ENCODE results near the gene ITPR1.

ITPR1 gene

DNA sequence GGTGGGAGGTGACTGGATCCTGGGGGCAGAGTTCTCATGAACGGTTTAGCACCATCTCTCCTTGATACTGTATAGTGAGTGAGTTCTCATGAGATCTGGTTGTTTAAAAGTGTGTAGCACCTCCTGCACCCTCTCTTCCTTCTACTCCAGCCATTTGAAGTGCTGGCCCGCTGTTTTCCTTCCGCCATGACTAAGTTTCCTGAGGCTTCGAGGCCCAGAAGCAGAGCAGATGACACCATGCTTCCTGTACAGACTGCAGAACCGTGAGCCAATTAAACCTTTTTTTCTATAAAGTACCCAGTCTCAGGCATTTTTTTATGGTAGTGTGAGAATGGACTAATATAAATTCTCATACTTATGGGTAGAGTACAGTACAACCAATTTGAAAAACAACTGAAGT, 362.5 kb downstream of the ITPR1 start:
- DNase-seq (ENCODE audit: low read depth in 2 of 2), result no peak

DNA sequence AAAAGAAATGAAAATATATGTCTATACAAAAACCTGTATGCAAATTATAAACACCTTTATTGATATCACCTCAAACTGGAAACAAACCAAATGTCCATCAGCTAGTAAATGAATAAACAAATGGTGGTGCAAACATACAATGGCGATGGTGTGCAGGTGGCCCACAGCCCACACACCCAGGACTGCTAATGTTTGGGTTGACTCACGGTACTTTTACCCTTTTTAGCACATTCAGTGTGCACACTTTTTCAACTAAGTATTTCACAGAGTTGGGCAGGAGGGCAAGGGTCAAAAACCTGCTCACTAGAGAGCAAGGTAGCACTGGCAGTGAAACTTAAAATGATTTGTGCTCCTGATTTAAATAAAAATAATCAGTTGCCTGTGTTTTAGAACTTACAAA, 363.0 kb downstream of the ITPR1 start:
- no peak for DNase-seq (ENCODE audit: low read depth in 2 of 2)

DNA sequence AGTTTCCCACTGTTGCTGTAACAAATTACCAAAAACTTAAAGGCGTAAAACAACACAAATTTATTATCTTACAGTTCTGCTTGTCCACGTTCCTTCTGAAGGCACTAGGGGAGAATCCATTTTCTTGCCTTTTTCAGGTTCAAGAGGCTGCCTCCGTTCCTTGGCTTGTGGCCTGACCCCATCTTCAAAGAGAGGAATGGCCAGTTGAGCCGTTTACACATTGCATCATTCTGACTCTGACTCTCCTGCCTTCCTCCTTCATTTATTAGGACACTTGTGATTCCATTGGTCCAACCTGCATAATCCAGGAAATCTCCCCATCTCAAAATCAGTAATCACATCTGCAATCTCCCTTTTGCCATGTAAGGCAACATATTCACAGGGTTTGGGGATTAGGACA, 363.4 kb downstream of the ITPR1 start:
- DNase-seq (ENCODE audit: low read depth in 2 of 2), result no peak

DNA sequence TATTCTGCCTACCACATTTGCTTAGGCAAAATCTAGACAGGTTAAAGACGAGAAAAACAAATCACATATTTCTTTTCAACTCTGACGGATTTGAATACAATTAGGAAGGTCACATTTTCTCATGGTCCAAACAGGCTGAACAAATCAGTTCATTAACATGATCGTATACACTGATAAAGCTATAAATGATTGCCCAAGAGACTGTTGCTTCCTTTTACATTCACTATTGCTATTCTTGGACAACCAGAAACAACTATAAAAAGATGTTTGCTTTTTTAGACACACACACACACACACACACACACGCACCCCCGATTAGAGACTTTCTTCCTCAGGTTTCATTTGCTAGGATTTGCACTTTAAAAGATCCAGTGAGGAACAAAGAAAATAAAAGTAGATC, 363.8 kb downstream of the ITPR1 start:
- no peak for DNase-seq (ENCODE audit: low read depth in 2 of 2)

DNA sequence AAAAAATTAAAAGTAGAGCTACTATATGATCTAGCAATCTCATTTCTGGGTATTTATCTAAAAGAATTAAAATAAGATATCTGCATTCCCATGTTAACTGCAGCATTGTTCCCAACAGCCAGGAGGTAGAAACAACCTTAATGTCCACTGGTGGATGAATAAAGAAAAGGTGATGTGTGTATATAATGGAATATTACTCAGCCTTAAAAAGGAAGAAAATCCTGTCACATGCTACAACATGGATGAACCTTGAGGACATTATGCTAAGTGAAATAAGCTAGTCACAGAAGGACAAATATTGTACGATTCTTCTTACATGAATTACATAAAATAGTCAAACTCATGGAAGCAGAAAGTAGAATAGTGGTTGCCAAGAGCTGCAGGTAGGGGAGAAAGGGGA, 366.6 kb downstream of the ITPR1 start:
- no peak for DNase-seq (ENCODE audit: low read depth in 2 of 2)

DNA sequence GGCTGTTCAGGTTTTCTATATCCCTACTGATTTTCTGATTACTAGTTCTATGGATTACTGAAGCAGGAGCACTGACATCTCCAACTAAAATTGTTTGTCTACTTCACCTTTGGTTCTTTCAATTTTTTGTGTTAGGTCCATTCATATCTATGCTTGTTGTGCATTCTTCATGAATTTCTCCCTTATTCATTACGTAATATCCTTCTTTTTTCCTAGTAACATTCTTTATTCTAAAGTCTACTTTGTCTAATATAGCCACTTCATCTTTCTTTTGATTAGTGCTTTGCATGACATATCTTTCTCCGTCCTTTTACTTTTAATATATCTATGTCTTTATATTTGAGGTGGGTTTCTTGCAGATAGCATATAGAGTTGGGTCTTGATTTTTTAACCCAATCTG, 369.8 kb downstream of the ITPR1 start:
- DNase-seq (ENCODE audit: low read depth in 2 of 2), result no peak

DNA sequence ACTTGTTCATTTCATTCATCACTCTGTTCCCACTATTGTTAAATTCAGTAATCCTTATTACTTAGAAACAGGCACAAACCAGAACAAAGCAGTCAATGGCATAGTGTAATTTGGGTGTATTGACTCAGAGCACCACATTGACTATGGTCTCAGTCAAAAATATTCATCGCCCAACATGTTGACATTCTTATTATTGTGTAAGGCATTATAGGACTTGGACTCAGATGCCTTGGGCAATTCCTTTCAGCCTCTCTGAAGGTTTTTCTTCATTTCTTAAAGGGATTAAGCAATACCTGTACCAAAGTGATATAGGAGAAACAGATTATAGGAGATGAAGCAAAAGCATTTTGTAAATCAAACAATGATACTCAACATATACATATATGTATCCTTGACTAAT, 371.4 kb downstream of the ITPR1 start:
- DNase-seq (ENCODE audit: low read depth in 2 of 2), result no peak

DNA sequence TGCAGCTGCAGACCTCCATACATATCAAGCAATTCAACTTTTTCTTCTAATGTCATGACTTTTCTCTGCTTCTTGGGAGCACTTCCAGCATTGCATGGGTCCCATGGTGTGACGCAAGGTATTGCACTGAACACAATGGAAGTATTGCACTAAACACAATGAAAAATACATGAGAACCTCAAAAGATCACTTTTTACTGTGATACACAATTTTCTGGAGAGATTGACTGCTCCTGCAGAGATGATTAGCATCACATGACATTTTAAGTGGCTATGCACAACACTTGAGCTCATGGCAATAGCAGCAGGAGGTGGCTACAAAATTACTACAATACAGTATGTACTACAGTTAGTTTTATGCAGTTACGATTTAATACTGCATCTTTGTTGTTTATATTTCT, 372.6 kb downstream of the ITPR1 start:
- DNase-seq (ENCODE audit: low read depth in 2 of 2), result no peak

DNA sequence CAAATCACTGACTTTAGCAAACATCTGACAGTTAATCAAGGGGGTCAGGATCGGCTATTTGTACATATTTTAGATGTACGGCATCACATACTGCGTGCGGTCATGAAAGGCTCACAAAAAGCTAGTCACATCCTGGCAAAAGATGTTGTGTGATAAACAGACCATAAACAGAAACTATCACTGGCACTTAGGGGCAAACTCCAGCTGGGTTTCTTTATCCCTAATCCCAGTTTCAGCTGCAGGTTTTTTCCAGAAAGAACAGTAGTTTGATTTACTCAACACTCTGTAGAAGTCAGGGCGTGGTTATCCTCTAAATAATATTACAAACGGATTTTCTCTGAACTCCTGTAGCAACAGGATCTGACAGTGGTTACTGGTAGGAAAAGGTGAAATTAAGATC, 373.7 kb downstream of the ITPR1 start:
- DNase-seq (ENCODE audit: low read depth in 2 of 2), result no peak

DNA sequence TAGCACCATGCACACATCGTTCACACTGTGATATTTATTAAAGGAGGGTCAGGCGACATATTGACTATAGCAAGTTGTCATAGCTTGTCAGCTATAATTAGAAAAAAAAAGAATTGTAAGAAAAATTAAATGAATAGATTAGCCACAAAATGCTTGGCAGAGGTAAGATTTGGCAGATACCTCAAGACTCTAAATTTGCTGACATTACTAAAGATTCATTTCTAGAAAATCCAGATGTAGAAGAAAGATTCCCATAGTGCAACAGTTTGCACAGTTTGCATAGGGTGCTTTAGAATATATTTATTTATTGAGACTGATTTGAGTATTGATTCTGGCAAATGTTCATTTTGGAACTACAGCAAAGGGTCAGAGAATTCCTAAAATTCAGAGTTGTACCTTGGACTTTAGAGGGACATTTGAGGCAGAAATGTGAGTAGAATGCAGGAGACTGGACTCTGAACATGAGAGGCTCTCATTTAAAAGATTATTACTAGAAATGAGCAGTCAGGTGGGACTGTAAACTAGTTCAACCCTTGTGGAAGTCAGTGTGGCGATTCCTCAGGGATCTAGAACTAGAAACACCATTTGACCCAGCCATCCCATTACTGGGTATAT, 384.1 kb downstream of the ITPR1 start:
- no peak for DNase-seq (ENCODE audit: low read depth in 2 of 2)

DNA sequence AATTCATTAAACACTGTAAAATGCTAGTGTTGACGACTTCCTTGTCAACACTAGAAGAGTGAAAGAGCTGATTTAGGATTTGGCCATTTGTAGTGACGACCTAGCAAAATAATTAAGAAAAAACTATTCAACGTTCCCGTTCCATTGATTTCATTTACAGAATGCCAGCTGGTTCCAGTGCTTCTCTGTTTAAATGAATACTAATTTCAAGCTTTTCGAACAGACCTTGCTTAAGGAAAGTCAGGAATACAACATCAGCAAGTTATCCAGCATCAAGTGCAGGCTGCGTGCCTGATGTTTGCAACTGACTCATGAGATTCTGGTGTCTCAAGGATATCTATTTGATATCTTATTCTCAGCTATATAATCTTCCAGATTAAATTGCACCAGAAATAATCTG, 387.7 kb downstream of the ITPR1 start:
- DNase-seq (ENCODE audit: low read depth in 2 of 2), result no peak

DNA sequence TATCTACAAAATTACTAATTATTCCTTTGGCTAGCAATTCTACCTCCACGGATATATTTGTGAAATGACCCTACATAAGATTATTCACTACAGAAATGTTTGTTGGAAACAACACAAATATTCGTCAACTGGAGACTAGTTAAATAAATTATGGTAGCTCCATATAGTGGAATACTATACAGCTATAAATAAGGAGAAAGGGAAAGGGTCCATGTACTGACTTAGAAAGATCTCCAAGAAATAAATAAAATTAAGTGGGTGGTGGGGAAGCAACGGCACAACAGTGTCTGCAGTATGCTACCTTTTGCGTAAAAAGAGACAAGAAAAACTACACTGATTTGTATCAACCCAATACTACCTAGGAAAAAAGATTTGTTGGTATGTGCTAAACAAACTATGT, 389.4 kb downstream of the ITPR1 start:
- DNase-seq (ENCODE audit: low read depth in 2 of 2), result no peak

DNA sequence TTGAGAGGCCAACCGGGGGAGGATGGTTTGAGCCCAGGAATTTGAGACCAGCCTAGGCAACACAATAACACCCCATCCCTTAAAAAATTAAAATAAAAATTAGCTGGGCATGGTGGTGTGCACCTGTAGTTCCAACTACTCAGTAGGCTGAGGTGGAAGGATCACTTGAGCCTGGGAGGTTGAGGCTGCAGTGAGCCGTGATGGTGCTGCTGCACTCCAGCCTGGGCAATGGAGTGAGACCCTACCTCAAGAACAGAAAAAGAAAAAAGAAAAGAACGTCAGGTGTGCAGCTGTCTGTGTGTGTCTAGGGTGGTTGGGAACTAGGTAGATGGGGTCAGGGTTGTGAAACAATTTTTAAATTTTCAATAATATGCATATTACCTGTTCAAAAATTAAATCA, 389.9 kb downstream of the ITPR1 start:
- DNase-seq (ENCODE audit: low read depth in 2 of 2), result no peak

DNA sequence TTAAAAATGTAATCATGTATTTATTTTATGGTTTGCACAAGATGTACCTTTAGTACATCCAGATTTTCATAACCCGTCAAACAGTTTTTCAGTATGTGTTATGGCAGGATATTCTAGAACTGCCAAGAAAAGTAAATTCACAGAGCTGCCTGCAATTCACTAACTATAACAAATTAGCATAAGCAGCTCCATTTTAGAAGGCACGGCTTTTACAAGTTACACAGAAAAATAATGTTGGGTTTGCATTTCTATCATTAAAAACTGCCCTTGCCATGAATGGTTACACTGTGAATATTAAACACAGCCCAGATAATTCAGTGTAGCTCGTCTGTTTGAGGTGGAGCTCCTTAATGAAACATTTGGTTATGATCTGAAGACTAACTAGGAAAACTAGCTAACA, 391.7 kb downstream of the ITPR1 start:
- DNase-seq (ENCODE audit: low read depth in 2 of 2), result no peak

DNA sequence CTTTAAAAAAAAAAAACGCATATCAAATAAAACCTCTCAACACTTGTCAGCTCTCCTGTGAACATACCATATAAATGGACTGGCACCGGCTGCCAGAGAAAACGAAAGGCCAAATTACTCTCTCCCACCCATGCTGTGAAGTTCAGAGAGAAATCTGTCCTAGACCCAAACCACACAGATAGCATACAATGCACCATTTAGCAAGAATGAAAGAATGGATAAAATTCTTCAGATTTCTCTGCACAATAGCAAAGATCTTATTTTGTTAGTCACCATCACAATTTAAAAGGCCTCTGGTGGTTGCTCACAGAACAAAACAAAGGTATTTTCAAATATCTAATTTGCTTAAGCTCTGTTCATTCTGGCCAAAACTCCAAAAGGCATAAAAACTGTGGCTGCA, 392.2 kb downstream of the ITPR1 start:
- no peak for DNase-seq (ENCODE audit: low read depth in 2 of 2)

DNA sequence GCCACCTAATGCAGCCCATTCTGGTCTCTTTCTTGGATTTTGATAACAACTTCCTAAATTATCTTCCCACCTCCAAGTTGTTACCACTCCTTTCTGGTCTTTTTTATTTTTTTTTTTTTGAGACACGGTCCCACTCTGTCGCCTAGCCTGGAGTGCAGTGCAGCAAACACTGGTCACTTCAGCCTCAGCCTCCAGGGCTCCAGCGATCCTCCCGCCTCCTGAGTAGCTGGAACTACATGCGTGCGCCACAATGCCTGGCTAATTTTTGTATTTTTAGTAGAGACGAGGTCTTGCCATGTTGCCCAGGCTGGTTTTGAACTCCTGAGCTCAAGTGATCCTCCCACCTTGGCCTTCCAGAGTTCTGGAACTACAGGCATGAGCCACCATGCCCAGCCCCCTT, 393.3 kb downstream of the ITPR1 start:
- DNase-seq (ENCODE audit: low read depth in 2 of 2), result no peak

DNA sequence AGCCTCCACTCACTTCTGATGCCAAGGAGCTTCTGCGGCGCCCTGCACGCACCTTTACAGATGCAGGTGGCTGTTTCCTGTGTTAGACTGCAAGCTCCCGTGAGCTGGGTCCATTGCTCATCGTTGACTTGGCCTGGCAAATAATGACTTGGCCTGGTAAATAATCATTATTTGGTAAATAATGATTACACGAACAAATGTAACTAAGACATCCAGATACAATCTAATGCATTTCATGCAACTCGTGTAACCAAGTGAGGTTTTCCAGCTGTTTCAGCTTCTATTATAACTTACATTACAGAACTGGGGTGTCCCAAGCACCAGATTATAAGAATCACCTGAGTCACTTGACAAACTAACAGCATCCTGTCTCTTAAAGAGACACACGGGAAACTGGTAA, 394.0 kb downstream of the ITPR1 start:
- DNase-seq (ENCODE audit: low read depth in 2 of 2), result no peak

DNA sequence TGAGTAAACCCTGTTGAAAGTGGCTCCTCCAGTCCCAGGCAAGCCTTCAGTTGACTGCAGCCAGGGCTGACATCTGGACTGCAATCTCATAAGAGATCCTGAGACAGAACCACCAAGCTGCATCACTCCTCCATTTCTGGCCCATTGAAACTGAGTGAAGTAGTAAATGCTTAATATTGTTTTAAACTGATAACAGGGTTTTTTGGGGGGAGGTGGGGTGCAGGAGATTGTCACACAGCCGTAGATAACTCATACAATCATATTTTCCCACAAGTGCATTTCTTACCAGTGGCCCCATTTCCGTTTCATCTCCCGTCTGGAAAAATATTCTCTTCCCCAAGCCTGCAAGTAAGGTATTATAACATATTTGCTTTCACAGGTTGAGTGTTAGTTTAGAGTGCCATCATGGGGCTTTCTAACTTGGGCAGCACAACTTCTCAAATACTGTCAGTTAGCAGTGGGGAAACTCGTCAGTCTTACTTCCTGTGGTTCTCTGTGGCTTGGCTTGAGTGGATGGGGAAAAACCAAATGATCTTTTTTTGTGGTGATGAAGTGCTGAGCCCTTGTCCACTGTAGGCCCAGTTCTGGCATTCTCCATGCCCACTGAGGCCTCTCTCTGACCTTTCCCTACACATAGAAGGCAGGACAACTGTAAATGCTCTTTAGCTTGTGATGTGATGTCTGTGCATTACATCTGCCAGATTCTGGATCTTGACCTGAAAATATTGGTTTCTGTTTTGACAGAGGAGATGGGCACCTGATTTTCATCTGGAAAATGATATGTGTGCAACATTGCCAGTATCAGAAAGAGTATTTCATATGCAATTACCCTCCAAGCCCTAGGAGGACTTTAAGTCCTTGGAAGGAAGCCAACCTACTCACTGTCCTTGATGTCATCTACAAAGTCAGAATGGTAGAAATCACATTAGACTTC, 396.0 kb downstream of the ITPR1 start:
- no peak for DNase-seq (ENCODE audit: low read depth in 2 of 2)

DNA sequence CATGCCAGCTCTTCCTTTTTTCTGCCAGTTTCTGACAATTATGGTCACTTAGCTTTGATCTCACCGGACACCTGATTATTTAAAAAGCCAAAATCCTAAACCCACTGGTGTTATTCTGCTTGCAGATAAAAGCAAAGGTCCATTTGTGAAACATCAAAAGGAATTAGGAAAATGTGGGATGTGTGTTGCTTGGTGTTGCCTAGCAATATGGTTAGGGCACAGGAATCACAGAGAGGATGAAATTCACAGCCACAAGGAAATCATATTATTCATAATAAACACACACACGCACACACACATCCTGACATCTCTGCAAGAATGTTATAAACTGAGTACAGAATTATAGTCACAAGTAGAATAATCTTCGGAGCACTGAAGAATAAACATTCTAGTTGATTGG, 396.7 kb downstream of the ITPR1 start:
- no peak for DNase-seq (ENCODE audit: low read depth in 2 of 2)

DNA sequence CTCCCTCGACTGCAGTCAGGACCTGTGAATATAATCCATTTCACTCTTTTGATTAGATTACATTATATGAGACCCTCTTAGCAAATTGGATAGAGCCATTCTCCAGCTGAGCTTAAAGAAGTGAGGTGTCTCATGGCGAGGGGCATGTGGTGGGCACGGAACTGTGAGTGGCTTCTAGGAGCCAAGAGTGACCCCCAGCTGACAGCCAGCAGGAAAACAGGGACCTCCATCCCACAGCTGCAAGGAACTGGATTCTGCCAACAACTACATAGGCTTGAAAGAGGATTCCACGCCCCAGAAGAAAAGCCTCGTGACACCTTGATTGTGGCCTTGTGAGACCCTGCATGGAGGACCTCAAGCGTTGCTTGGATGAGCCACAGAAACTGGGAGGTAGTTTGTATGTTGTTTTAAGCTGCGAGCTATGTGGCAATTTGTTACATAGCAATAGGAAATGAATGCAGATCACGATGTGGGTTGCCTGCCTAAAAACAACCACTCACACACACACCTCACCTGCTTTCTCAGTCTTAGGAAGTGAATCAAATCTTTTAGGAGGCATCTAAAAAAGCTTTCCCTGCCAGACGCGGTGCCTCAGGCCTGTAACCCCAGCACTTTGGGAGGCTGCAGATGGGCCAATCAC, 401.9 kb downstream of the ITPR1 start:
- no peak for DNase-seq (ENCODE audit: low read depth in 2 of 2)

DNA sequence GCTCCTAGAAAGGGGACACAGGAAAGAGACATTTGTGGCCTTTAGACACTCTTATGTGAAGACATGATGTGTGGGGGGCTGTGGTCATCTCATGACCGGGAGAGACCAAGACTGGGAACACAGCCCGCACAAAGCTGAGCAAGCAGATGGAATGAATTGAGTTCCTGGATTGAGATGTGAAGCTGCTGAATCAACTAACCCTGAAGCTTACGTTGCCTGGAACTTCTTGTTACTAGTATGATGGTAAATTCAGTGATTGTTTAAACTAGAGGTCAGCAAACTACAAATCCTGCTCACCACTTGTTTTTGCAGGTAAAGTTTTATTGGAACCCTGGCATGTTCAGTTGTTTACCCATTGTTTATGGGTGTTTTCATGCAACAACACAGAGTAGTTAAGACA, 402.7 kb downstream of the ITPR1 start:
- no peak for DNase-seq (ENCODE audit: low read depth in 2 of 2)
